Caki2 (cell line): ENCODE results near the gene SLC37A1. TPM values are rescaled to one million over a fixed set of nuclear protein-coding genes. Genes with fewer than 3 reads are reported as not detected.

ENCODE experiments used
- DNase-seq: peaks from one replicate; pipeline ENCODE4 v3.0.0-alpha.2; 2015; ENCODE audit warnings: low read depth
- in situ Hi-C: cut with HindIII; loops from 2 replicates; pipeline ENCODE4 v1.10.0; 2016; ENCODE audit warnings: low sequenced_read_pairs, low pct_unique_long_range_greater_than_20kb, mixed read lengths
- total RNA-seq: library from RNA; depleted of rRNA; stranded (reverse); fragments of >200 nt; shearing (Covaris generic); gene quantifications from 2 replicates; pipeline ENCODE4 v1.2.3, GENCODE V29; 2014; ENCODE audit warnings: low replicate concordance

The SLC37A1 gene
- total RNA-seq, 1 experiment from 2014 or later: 39.8 TPM

GRCh38 chr21:42574234-42575027, 60.8 kb downstream of the SLC37A1 start:
- in situ Hi-C loops: no loop called here

DNA sequence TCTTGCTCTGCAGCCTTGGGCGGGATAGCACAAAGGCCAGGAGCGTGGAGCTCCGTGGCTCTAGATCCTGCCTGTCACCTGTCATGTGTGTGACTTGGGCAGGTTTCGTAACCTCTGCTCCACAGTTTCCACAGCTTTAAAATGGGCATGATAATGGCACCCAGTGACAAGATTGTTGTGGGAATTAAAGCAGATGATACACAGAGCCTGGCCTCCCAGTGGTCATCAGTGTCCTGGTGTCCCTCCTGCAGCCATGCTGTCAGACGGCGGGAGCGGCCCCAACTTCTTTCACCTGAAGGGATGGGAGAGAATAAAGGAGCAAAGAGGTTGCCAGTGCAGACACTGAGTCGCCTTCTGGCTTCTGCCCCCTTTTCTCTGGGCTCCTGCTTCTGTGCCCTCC, 61.5 kb downstream of the SLC37A1 start:
- in situ Hi-C loops: no loop called here

More at GRCh38 chr21:42574234-42575027, 60.8 kb downstream of the SLC37A1 start:
- DNase-seq: no peak

GRCh38 chr21:42576639-42577038, 63.0 kb downstream of the SLC37A1 start:
- DNase-seq: no peak
- in situ Hi-C loops: no loop called here

More for the DNA sequence above, 61.5 kb downstream of the SLC37A1 start:
- no peak for DNase-seq

DNA sequence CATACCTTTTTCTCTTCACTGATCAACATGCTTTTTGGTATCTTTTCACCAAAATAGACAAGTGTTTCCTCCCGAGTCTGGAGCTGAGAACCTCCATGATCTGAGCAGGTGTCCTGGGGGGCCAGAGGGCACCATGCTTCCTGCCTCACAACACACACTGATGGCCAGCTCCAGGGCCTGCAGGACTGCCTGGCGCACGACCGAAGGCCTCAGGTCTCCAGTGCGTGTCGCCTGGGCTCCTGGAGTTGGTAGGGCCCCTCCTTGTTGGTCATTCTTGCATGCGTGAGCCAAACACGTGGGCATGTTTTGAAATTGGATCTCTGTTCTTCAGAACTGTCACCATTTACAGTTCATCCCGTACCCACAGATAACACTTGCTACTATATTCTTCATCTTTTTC, 64.4 kb downstream of the SLC37A1 start:
- no peak for DNase-seq
- in situ Hi-C loops: no loop called here

DNA sequence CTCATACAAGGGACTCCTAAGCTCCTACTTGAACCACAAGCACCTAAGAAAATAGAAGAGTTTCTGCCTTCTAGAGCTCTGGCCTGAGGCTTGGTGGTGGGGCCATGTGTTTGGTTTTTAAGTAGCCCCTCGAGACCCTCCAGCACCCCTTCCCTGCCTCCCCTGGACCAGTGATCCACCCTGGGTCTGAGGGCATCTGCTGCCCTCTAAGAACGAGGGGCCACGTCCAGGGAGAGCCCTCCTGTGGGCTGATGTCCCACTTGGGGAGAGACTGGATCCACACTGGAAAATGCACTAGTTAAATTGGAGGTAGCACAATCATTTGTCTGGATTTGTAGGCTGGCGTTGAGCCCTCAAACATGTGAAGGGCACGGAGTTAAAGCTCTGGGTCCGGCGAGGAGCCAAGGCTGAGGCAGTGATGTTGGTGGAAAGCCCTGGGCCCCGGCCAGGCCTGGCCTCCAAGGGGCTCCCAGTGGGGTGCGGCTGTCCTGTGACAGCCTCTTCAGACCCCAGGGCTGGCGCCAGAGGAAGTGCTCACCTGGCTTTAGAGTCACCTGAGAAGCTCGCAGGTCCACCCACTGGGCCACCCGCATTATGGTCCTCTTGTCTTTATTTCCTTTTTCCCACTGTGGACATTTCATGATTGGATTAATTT, 65.2 kb downstream of the SLC37A1 start:
- in situ Hi-C loops: no loop called here
- DNase-seq: no peak

- in situ Hi-C loops: no loop called here
- no peak for DNase-seq
Measured at GRCh38 chr21:42579456-42580075, 65.9 kb downstream of the SLC37A1 start.

GRCh38 chr21:42580076-42580792, 66.6 kb downstream of the SLC37A1 start:
- in situ Hi-C loops: no loop called here
- no peak for DNase-seq

DNA sequence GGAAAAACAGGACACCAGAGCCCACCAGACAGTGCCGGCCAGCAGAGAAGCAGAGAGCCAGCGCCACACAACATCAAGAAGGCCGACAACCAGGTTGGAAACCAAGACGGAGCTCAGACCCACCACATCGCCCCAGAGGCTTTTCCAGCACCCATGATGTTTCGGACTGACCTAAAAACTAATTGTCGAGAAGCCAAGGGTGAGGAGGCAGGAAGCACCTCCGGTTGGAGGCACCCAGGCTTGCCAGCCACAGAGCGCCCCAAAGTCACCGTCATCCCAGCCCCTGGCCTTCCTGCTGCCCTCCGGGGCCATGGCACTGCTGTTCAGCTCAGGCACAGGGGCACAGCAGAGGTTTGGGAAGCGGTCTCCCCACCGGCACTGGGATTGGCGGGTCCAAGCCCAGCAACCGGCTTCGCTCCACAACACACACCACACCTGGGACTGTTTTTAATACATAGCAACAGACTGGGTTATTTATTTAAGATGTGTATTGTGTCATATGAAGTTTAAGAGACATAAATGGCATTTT, 67.2 kb downstream of the SLC37A1 start:
- in situ Hi-C loops: no loop called here
- DNase-seq: no peak

GRCh38 chr21:42581336-42581992, 67.8 kb downstream of the SLC37A1 start:
- no peak for DNase-seq
- in situ Hi-C loops: no loop called here

GRCh38 chr21:42581993-42582786, 68.5 kb downstream of the SLC37A1 start:
- in situ Hi-C loops: no loop called here
- no peak for DNase-seq

GRCh38 chr21:42582787-42583476, 69.3 kb downstream of the SLC37A1 start:
- no peak for DNase-seq
- in situ Hi-C loops: no loop called here

- no peak for DNase-seq
Measured at GRCh38 chr21:42583477-42584295, 70.0 kb downstream of the SLC37A1 start.

DNA sequence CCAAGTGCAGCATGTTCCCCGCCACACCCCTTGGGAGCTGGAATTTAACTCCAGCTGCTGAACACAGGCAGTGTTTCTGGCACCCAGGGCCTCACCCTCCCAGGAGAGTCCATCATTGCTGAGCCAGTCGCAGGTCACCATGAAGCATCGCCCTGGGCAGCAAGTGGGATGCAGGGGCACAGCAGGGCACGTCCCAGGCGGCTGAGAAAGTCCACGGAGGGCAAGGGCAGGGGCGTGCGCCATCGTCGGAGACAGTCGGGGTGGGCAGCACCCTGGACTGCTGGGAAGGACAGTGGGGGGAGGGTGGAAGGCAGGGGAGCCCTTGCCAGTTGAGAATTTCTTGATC, 70.6 kb downstream of the SLC37A1 start:
- no peak for DNase-seq
- in situ Hi-C loops: no loop called here

More at GRCh38 chr21:42583477-42584295, 70.0 kb downstream of the SLC37A1 start:
- in situ Hi-C loops: no loop called here

GRCh38 chr21:42585881-42586280, 72.2 kb downstream of the SLC37A1 start:
- in situ Hi-C loops: no loop called here
- no peak for DNase-seq

- in situ Hi-C loops: no loop called here
- no peak for DNase-seq
Measured at GRCh38 chr21:42586406-42586805, 72.8 kb downstream of the SLC37A1 start.

- in situ Hi-C loops: no loop called here
- no peak for DNase-seq
Measured at GRCh38 chr21:42587036-42587435, 73.4 kb downstream of the SLC37A1 start.
